Muscle of back (tissue), 11 donors: ENCODE results near the gene METTL15. TPM values are rescaled to one million over a fixed set of nuclear protein-coding genes. Genes with fewer than 3 reads are reported as not detected.
A peak's percentile ranks its signal among the peaks of the same experiment; 100 is the strongest.
"Not testable (repeated sequence)": the region's sequence is repeated elsewhere in the genome, so short reads cannot be mapped to it uniquely, and the experiment has no call there.

Experiments
- DNase-seq, 3 donors: peaks; one replicate each; pipeline versions ENCODE4 v3.0.0 to v3.0.0-alpha.2; 2013
- polyA plus RNA-seq, 10 donors: library from polyadenylated mRNA; unstranded; fragments of 120-200 nt; gene quantifications; one replicate each; pipeline ENCODE4 v1.2.1, GENCODE V29; 2013; ENCODE audit not compliant: insufficient read length in 10 of 10

Gene METTL15
- polyA plus RNA-seq, 10 donors = 8.2 to 16.7 (median 11.6) TPM

DNA sequence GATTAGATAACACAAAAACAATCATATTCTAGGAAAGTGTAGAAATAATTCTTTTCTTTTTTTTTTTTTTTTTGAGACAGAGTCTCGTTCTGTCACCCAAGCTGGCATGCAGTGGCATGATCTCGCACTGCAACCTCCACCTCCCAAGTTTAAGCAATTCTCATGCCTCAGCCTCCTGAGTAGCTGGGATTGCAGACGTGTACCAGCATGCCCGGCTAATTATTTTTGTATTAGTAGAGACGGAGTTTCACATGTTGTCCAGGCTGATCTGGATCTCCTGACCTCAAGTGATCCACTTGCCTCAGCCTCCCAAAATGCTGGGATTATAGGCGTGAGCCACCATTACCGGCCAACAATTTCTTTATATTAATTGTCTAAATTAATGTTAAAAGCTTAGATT is 182.8 kb downstream of the METTL15 start:
- DNase-seq = not testable (repeated sequence)

DNA sequence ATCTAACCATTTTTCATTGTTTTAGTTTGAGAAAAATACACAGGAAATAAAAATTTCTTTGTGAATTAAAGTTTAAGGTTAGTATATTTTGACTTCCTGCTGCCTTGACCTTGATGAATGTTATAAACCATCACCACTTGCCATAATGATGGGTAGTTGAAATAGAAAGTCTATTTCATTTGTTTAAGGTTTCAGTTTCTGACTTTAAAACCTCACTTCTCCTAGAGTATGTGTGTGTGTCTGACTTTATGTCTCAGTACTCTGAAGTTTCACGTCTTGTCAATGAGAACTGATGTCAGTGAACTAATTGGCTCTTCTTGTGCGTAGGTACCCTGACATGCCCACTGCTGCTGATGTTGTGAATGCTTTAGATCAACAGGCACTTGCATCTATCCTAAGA is 188.2 kb downstream of the METTL15 start:
- DNase-seq = no peak

DNA sequence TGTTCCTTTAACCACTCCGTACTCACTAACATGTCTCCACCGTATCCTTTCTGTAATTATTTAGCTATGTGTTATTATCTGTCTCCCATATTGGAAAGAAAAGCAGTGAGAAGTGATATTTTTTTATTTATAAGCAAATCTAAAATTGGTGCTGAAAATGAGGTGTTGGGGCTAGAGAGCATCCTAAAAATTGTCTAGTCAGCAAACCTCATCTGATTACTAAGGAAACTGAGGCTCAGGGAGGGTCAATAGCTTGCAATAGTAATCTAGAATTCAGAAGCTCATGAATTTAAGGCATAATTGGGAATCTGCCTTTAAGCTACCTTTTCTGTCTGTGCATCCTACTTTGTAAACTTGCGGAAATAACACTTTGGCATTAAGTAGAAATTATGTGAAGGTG is 190.0 kb downstream of the METTL15 start:
- DNase-seq = no peak

DNA sequence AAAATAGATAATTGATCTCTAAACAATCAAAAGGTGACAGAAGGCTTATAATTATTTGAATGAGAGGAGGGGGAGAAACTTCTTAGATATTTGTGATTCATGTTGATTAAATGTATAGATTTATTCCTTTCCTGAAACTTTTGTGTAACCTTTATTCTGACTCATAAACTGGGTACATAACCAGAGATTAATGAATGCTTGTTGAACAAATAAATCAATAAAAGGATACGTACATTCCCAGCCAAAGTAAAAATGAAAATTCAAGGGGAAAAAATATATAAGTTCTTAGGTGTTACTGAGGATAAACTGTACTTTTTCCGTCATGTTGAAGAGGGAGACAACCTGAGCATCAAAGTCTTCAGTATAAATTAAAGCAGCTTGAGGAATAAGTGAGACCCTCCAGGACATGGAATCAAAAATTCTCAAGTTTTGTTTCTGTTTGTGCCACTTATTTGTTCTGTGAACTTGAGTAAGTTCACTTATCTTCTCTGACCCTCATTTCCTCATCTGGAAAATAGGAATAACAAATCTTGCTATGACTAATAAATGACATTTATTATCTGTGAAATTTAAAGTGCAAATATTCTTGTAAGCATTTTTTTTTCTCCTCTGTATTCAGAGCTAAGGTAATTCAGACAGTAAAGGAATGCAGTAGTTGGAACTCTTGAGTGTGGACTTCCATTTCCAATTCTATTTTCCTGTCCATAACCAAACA is 195.4 kb downstream of the METTL15 start:
- DNase-seq = no peak

DNA sequence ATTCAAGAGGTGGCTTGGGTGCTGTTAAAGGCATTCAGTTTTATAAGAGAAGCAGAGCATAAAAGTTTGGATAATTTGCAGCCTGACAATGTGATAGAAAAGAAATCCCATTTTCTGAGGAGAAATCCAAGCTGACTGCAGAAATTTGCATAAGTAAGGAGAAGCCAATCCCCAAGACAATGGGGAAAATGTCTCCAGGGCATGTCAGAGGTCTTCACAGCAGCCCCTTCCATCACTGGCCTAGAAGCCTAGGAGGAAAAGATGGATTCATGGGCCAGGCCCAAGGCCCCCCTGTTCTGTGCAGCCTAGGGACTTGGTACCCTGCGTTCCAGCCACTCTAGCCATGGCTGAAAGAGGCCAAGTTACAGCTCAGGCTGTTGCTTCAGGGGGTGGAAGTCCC is 207.3 kb downstream of the METTL15 start:
- no peak for DNase-seq

DNA sequence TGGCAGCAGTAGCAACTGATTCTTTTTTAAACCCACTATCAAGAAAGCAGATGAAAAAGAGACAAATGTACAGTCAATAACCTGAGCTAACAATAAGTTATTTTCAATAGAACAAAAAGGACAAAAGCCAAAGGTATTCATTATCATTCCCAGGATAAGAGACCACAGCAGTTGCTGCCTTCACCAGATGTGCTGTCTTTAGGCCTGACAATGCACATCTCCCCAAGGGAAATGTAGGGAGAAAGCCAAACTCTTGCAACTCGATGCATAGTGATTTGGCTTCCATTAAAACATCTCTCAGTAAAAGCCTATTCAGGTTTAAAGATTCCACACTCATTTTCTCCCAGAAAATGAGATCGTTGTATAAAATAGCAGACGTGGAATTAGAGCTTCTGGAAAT is 210.7 kb downstream of the METTL15 start:
- DNase-seq = peak; percentile 20 to 72 (median 22)

DNA sequence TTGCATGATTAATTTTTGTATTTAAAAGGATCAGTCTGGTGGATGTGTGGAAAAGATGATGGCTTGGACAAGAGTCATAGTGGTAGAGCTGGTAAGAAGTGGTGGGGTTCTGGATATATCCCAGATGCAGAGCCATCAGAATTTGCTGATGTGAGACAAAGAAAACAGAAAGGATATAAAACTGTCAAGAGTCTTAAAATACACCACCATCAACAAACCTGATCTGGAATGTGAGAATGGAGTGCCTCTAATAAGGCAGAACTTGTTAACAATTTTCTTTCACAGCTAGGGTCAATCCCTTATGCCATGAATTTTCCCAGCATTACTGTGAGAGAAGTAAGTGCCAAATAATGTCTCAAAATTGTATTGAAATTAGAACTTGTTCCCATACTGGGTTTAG is 215.4 kb downstream of the METTL15 start:
- DNase-seq = no peak

DNA sequence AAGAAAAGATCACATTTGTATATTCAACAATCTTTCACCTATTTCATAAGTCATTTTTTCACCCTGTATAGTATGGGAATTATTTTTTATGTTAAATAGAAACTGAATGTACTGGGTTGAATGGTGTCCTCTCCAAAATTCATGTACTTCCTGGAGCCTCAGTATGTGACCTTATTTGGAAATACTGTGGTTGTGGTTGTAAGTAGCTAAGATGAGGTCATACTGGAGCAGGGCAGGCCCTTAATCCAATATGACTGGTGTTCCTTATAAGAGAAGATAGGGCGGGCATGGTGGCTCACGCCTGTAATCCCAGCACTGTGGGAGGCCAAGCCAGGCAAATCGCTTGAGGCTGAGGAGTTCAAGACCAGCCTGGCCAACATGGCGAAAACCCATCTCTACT is 224.2 kb downstream of the METTL15 start:
- DNase-seq = not testable (repeated sequence)

DNA sequence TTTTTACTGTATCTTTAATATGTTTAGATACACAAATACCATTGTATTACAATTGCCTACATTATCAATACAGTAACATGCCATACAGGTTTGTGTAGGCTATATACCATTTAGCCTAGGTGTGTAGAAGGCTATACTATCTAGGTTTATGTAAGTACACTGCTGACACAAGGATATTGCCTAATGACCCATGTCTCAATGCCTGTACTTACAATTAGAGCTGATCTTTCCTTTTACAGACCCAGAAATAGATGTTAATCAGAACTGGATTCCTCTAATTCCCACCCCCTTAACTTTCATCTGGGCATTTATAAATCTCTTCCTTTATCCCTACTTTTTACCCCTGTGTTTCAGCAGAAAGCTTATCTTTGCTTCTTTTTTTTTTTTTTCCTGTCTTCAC is 229.5 kb downstream of the METTL15 start:
- DNase-seq = no peak

DNA sequence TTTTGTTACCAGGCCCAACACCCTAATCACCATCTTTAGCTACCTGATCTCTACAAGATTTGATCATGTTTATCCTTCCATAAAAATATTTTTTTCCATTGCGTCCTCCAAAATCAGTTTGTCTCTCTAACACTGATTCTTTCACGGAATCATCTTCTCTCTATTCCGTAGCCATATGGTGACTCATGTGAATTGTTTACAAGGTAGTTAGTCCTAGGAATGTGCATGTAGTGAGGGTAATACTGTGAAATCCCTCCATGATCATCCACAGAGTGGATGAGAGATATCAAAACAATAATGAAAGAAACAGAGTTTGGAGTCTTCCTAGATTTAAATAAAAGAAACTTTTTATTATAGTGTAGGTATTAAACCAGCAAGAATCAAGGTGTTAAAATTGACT is 230.2 kb downstream of the METTL15 start:
- no peak for DNase-seq

DNA sequence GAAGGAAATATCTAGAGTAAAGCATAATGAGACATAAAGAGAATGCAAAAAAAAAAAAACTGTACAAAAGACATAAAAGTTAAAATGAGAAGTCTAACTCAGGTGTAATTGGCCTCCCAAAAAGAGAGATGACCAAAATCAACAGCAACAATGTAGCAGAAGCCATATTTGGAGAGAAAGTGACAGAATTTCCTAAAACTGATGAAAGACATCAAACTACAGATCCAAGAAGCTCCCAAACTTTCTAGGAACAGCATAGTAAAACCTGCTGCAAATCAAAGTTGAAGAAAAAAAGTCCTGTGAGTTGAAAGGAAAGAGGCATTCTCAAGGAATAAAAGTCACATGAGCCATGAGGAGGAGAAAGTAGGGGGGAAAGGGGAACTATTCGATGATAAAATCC is 231.3 kb downstream of the METTL15 start:
- no peak for DNase-seq

DNA sequence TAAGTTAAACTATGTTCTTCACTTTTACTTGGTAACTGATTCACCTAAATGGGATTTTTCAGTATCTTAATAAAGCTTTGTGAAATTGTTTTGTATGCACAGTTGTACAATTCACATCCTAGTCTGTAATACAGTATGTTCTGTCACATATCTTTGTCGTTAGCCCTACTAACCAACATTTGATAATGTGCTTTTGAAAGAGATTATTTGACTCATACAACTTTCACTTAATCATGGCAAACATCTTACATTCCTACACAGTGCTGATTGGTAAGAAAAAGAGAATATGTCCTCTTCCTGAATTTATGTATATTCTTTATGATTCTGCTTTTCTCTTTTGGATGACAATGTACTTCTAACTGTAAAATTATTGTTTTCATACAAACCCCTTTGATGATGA is 234.5 kb downstream of the METTL15 start:
- DNase-seq = no peak

DNA sequence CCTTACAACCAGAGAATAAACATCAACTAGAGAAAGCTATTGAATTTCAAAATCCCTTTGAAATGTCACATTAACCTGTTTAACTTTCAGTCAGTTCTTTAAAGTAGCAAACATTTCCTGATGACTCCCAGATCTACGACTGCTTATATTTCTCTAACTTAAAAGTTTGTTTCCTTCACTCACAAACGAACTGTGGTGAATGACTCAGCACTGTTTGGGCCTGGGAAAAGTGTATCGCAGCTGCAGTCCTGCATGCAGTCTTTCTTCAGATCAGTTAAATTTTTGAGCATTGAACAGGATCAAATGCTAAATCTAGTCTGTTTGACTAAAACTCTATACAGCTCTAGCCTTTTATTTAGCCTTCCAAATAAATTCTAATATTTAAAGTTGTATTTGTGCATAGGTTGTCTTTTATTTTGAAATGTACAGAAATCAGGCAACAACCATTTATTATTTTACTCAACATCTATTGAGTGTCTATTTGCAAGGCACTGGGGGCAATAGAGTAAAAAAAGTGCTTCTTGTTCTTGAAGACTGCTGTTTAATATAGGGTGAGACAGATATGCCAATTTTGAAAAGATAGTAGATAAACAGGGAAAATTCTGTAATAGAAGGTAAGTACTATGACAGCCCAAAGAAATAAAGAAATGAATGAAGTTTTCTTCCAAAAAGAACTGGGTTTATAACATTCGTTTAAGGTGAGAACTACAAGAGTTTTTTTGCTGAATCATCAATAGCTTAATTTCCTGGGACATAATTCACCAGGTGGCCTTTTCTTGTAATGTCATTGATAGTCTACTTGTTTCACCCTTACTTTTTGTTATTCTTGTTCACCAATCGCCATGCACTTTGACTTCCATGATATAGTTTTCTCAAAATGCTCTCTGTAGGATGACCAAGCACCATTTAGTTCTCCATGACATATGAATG is 235.4 kb downstream of the METTL15 start:
- DNase-seq = peak in 1 of 3 donors; percentile 45

DNA sequence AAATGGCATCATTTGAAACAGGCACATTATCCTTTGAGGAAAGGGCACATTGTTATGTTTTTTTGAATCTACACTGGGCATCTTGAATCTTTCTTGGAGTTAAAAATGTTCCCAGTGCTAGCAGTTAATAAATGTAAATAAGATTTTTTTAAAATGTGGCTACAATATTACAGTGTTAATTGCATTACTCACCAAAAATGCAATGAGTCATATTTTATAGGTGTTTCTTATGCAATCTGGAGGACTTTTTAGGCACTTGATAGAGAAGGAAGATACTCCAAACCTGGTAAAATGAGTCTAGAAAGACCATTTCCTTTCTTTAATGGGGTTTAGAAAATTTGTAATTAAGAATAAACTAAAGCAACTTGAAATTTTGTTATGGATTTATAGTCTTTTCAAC is 238.0 kb downstream of the METTL15 start:
- DNase-seq = no peak

DNA sequence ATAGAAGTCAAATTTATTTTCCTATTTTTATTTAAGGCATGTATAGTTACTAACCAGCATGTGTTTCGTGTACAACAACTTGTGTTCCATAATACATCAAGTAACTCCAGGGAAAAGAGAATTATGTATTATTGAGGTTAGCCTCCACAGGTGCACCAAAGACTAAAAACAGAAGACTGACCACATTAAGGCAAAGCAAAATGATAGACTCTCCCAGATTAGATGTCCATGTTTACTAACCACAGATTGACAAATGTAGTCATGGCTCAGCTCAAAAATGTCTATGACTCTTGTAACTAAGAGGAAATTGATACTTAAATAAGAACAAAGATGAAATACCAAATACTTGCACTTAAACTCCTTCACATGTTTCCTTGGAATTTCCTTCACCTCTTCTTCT is 238.5 kb downstream of the METTL15 start:
- no peak for DNase-seq

DNA sequence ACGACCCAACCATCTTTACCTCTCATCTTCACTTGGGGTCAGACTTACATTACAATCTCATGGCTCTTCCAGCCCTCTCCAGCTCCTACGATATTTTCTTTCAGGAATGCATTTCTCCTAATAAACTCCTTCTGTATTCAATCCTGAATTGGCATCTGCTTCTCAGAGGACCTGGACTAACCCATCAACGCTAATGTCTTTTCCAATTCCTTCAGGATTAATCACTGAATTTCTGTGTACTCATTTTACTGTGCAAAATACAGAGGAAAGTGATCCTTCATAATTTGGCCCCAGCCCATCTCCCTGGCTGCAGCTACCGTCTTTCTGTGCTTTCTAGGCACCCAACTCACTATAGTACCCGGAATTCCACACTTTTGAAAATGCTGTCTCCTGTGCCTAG is 239.2 kb downstream of the METTL15 start:
- peak in 1 of 3 donors; percentile 41 for DNase-seq

DNA sequence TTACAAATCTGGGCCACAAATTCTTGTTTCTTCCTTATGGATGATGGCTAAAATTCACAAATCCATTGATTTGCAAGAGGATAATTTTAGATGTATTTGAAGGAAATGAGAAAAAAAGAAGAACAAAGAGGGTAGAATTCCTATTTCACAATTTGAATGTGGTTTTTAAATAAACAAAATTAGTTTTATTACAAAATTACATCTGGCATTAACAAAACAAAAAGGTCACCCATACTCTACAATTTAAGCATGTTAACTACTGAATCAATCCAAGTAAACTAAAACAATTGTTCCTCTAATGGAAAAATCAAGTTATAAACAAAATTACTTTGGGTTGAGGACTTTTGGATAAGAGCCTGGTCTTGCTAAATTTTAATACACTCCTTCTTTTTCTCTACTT is 242.0 kb downstream of the METTL15 start:
- no peak for DNase-seq

DNA sequence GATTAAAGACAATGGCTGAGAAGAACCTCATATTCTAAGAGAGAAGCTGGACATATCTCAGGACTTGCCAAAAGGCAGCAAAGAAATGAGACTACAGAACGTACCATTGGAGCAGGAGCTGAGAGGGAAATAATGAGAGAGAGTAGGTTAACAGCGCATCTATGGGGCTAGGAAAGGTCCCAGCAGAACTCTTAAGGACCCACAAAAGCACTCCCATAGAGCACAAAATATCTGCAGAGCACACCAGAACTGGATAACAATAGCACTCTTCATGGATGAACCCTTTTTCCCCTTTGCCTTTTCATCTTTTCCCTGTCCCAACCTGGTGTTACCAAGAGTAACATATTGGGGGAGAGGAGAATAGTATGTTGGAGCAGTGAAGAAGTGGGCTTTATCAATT is 245.8 kb downstream of the METTL15 start:
- DNase-seq = no peak

DNA sequence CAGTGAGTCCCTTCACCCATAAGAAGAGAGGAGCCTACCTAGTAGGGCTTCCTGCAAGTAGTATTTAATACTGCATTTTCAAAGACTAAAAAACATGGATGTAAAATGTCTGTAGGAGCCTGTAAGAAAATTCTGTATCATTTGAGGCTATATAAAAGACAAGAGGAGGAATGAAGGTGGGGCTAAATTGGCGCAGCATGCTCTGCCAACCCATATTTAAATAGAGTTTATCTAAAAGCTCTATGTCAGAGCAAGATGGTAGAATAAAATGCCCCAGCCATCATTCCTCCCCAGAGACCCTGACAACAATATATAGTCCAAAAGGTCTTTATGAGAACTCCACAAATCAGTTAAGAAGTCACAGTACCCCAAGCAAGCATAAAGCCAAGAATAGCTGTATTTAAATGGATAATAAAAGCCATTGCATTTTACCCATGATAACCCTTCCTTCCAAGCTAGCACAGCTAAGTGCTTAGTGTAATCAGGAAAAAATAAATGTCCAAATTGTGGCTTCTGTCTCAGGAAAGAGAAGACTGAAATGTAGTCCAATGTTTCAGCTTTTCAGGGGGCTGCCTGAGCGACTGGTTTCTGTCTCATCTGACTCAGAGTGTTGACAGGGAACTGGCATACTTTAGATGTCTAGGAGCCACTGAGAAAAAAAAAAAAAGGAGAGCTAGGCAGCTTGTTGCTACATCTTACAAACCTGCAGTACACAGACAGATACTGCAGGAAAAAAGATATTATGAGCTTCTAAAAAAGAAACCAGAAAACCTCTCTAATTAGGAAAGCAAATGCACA is 258.6 kb downstream of the METTL15 start:
- peak in 1 of 3 donors; percentile 63 for DNase-seq

DNA sequence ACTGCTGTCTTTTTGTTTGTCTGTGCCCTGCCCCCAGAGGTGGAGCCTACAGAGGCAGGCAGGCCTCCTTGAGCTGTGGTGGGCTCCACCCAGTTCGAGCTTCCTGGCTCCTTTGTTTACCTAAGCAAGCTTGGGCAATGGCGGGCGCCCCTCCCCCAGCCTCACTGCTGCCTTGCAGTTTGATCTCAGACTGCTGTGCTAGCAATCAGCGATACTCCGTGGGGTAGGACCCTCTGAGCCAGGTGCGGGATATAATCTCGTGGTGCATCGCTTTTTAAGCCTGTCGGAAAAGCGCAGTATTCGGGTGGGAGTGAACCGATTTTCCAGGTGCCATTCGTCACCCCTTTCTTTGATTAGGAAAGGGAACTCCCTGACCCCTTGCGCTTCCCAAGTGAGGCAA is 269.9 kb downstream of the METTL15 start:
- not testable (repeated sequence) for DNase-seq
